Cerebellar cortex (tissue), 1 donor: ENCODE data around the gene HOXA4.

Experiments used
- DNase-seq: peaks from one replicate; pipeline ENCODE4 v3.0.0-alpha.2; 2015; ENCODE audit warnings: low spot score

The HOXA4 gene

GRCh38 chr7:27130540-27131389 is at the start of gene HOXA4:
HOXA4 (minus strand) TSS chr7:27130757; CDS start chr7:27130733, 24 bp downstream.
- peak; percentile 63 for DNase-seq

DNA sequence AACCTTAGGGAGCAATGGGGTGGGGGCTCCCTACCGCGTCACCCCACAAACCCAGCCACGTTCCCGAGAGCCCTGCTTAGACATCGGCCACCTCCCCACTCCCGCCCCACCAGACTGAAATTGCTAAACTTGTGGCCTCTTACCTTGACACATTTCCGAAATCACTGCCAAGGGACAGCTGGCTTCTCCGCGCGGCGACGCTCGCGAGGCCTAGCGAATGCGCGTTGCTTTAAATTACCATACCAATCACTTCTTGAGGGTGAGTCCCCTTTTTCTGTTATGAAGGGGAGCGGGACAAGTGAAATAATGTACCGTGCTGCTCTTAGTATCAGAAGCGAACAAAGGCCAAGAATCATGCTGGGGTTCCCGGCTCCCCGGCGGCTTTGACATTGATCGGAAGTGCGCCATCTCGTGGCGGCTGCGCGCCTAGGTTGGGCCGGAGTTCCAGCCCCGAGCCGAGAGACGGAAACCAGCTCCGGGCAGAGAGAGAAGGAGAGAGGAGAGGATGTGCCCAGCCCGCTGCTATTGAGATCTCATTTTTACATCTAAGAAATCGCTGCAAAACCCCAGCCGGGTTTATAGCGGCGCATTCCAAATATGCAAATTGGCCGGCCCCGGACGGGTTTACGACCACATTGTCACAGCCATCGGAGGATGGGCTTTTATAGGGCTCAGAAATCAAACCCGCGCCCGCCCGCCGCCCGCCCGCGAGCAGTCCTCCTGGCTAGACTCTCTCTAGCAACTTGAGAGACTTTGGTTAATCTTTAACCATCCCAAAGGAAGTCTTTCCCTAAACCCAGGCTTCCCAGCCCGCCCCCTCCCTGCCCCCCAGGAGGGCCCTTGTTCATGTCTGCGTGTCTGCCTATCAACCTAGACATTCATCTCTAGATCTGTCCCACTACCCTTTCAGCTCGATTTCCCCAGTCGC is 49.2 kb upstream of the HOXA4 start:
- DNase-seq: peak; percentile 63

DNA sequence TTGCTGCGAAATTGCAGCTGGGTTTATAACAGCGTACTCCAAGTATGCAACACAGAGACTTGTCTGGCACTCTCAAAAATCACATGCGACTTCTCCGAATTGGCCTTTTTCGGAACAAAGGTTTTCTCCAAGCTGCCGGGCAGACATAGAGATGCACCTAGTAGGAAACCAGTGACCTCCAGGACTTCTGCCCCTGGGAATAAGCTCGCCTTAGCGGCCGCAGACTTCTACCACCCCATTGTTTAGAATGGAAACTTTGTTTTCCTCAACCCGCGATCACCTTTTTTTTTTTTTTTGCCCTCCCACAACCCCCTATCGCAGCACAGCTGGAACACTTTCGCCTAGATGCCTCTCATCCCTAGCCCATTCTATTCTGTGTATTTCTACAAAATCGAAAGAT is 48.5 kb upstream of the HOXA4 start:
- DNase-seq: no peak

DNA sequence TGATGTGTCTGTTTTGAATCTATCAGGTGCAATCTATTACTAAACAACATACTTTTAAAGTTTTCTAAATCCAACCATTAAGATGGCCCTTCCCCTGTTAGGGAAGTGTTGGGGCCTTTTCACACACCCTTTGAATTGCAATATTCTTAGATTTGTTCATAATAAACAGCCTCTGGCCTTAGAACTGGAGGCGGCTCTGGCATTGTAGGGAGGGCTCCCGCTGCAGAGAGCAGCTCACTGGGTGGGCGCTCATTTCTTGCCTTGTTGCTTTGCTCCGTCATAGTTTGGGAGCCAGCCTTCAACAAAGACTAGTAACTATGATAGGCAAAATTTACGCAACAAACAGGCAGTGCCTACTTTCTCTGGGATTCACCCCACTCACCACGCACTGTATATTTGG is 47.8 kb upstream of the HOXA4 start:
- no peak for DNase-seq

DNA sequence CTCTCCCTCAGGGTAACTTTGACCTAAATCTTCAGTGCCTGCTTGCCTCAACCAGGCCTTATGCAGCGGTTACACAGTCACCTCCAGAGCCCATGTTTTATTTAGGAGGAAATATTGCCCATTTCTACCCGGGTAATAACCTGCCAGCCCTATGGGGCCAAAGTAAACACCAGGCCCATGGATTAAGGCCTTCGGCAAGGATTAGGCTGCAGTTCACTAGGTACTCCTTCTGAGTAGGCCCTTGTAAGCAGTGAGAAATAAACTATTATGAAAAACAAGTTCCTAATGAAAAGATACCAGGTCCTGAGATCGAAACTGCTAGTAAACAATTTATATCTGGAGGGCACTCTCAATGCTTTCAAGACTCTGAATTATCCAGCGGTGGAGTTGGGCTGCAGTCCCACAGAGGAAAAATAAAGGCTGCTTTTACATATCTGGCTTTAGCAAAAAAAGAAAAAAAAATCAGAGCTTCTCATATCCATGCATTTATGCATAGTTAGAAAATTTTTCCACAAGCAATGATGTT is 47.3 kb upstream of the HOXA4 start:
- DNase-seq: no peak

DNA sequence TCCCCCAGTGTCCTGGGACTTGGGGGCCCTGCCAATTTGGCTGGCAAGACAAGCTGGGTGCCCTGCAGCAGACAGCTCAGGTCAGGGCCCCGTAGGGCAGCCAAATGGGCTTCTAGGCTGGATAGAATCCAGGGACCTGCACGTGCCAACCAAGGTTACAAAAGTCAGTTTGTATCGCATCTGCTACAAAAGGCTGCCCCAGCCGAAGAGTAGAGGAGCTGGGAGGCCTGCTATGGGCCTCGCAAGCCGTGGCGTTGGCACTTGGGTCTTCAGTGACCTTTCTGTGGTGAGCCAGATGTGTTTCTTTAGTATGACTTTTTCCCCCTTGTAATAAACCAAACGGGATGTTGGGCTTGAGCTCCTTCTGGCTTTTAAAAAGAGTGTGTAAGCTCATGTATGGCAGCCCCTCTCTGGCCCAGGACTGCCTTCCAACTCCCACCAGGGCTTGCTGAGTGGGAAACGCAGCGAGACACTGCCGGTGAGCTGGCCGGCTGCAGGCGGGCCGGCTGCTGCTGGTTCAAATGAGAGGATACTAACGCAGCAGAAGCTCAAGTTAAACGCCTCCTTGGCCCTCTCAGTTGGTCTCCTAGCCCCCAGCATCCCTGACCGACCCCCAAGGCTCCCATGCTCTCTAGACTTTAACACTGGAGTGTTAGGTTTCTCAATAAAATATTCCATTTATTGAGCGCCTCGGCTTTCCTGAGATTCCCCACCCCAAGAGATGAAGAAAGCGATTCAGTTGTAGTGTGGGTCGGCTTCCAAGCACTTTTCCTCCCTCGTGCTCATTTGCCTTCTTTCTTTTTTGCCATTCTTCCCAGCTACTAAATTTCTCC is 46.6 kb upstream of the HOXA4 start:
- no peak for DNase-seq

DNA sequence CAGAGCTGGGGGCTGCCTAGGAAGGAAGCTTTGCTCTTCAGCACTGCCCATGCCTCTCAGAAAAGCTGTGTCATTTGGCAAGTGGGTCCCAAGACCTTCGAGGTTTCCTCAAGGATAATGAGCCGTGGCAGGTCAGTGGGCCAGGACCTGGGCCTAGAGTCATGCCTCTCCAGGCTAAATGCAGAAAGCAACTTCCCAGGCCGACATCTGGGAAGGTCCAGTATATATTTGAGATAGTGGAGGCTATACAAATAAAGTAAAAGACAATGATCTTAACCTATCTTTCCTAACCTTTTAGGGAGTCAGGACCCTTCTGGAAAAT is 45.9 kb upstream of the HOXA4 start:
- DNase-seq: no peak

- DNase-seq: no peak
These were observed 45.3 kb upstream of the HOXA4 start for GRCh38 chr7:27175626-27176523.

GRCh38 chr7:27174874-27175625 is 44.5 kb upstream of the HOXA4 start:
- peak; percentile 78 for DNase-seq

DNA sequence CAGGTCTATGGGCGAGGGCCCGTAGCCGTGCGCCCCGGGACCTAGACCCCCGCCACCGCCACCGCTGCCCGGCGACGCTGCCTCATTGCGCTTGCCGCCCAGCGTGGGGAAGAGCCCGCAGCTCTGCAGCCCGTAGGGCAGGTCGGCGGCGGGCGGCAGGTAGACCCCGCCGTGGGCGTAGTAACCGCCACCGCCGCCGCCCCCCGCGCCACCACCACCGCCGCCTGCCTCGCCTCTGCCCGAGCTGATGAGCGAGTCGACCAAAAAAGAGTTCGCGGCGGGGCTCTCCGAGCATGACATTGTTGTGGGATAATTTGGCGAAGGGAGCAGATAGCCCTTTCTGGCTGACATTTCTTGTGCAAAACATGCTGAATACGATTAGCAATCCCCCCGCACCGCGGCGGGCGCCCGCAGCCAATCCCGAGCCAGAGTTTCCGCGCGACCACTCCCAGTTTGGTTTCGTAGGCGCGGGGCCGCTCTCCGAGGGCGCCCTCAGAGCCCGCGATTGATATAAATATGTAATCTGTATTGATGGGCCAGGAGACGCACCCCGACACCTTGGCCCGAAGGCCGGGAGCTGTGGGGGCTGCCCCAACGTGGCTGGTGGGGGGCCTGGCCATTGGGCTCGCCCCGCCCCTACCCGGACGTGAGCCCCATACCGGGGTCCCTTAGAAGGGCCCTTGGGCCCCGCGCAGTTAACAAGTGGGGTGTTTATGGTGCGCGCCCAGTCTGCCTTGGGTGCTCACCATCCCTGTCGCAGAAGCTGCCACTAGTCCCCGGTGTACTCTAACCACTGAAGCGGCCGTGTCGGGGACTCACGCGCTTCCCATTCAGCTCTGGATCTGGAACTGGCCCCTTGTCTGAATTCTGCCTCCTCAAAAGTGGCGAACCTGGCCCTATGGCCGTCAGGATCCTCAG is 43.7 kb upstream of the HOXA4 start, which contains the start of gene HOXA10:
Gene HOXA10 (minus strand): TSS at position 365 of the 918 bp plus-strand sequence. CDS start 14 bp downstream, at position 351.
- DNase-seq: no peak

- no peak for DNase-seq
These were observed 43.0 kb upstream of the HOXA4 start for GRCh38 chr7:27173511-27173955.

- DNase-seq: peak; percentile 27
These were observed 42.4 kb upstream of the HOXA4 start for GRCh38 chr7:27172823-27173510.

DNA sequence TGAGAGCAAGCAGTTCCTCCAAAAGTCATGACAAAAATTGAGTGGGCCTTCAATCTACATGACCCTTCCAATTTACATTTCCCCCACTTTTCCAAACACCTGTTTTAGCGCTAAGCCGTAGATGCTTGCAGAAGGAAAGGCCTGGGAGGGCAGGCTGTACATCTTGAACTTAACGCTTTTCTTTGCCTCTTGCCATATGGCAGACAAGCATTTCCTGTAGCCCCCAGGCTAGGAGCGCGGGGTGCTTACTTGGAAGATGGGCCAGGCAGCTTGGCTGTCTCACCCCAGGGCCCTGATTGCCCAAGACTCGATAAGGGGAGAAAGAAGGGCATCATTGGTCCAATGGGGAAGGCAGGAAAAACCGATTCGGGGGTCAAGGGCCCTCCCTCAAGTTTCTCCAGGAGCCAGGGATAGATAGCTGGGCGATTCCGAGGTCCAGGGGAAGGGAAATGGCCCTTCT is 41.8 kb upstream of the HOXA4 start:
- peak; percentile 17 for DNase-seq

GRCh38 chr7:27171637-27172314 is 41.2 kb upstream of the HOXA4 start:
- peak; percentile 56 for DNase-seq

GRCh38 chr7:27171325-27171636 is 40.7 kb upstream of the HOXA4 start:
- DNase-seq: peak; percentile 51

- DNase-seq: no peak
These were observed 40.1 kb upstream of the HOXA4 start for GRCh38 chr7:27170426-27171324.
